H9 (cell line): ENCODE data around the gene SHROOM1. TPM values are rescaled to one million over a fixed set of nuclear protein-coding genes. Genes with fewer than 3 reads are reported as not detected.

Experiments
- DNase-seq: peaks from one replicate; pipeline ENCODE4 v3.0.0-alpha.2; 2017
- H2AFZ ChIP-seq: one replicate; pipeline ENCODE4 v1.6.1; 2013; ENCODE audit warnings: mild to moderate bottlenecking, low read length, control low read depth, moderate library complexity
- H2AK5ac ChIP-seq: 2 replicates; pipeline ENCODE4 v1.6.1; 2013; ENCODE audit warnings: low read length, control low read depth, mixed read lengths; ENCODE audit not compliant: insufficient read length
- H2BK120ac ChIP-seq: one replicate; pipeline ENCODE4 v1.6.1; 2013; ENCODE audit warnings: low read depth, mild to moderate bottlenecking, low read length, control low read depth, inconsistent platforms; ENCODE audit not compliant: poor library complexity, severe bottlenecking
- H2BK12ac ChIP-seq: 2 replicates; pipeline ENCODE4 v1.6.1; 2013; ENCODE audit warnings: low read length, control low read depth, mixed read lengths, low read depth; ENCODE audit not compliant: insufficient read length
- H2BK15ac ChIP-seq: 2 replicates; pipeline ENCODE4 v1.6.1; 2013; ENCODE audit warnings: low read depth, low read length, control low read depth
- H2BK20ac ChIP-seq: one replicate; pipeline ENCODE4 v1.6.1; 2013; ENCODE audit warnings: low read depth, mild to moderate bottlenecking, low read length, control low read depth, inconsistent platforms; ENCODE audit not compliant: poor library complexity, severe bottlenecking
- H2BK5ac ChIP-seq: 2 replicates; pipeline ENCODE4 v1.6.1; 2013; ENCODE audit warnings: low read length, control low read depth, mixed read lengths; ENCODE audit not compliant: insufficient read length
- H3K14ac ChIP-seq: 2 replicates; pipeline ENCODE4 v1.6.1; 2013; ENCODE audit warnings: low read length, control low read depth; ENCODE audit not compliant: insufficient read depth
- H3K18ac ChIP-seq: 2 replicates; pipeline ENCODE4 v1.6.1; 2013; ENCODE audit warnings: low read depth, mild to moderate bottlenecking, mixed read lengths, low read length, control low read depth; ENCODE audit not compliant: insufficient read length
- H3K23ac ChIP-seq: 2 replicates; pipeline ENCODE4 v1.6.1; 2013; ENCODE audit warnings: low read length, control low read depth, mixed read lengths, low read depth; ENCODE audit not compliant: insufficient read length
- H3K23me2 ChIP-seq: 2 replicates; pipeline ENCODE4 v1.6.1; 2013; ENCODE audit warnings: low read depth, mild to moderate bottlenecking, mixed read lengths, low read length, control low read depth; ENCODE audit not compliant: insufficient read length, poor library complexity, severe bottlenecking
- H3K27ac ChIP-seq: 2 replicates; pipeline ENCODE4 v1.5.1; 2013; ENCODE audit warnings: low read length, control low read depth, mixed read lengths, low read depth; ENCODE audit not compliant: insufficient read length
- H3K27me3 ChIP-seq: 2 replicates; pipeline ENCODE4 v1.6.1; 2013; ENCODE audit warnings: low read length, control low read depth, inconsistent platforms; ENCODE audit not compliant: insufficient read depth
- H3K4ac ChIP-seq: 2 replicates; pipeline ENCODE4 v1.6.1; 2013; ENCODE audit warnings: low read depth, mild to moderate bottlenecking, control low read depth, inconsistent platforms, low read length, moderate library complexity
- H3K4me1 ChIP-seq: 2 replicates; pipeline ENCODE4 v1.6.1; 2013; ENCODE audit warnings: low read length, control low read depth, inconsistent platforms; ENCODE audit not compliant: insufficient read depth
- H3K4me2 ChIP-seq: 2 replicates; pipeline ENCODE4 v1.6.1; 2013; ENCODE audit warnings: low read length, control low read depth, mixed read lengths; ENCODE audit not compliant: insufficient read length, insufficient read depth
- H3K56ac ChIP-seq: 2 replicates; pipeline ENCODE4 v1.6.1; 2013; ENCODE audit warnings: low read depth, mild to moderate bottlenecking, mixed read lengths, low read length, control low read depth; ENCODE audit not compliant: insufficient read length
- H3K79me1 ChIP-seq: 2 replicates; pipeline ENCODE4 v1.6.1; 2013; ENCODE audit warnings: low read depth, mild to moderate bottlenecking, moderate library complexity, low read length, control low read depth, inconsistent platforms; ENCODE audit not compliant: insufficient read depth, poor library complexity, severe bottlenecking
- H3K79me2 ChIP-seq: 2 replicates; pipeline ENCODE4 v1.6.1; 2013; ENCODE audit warnings: low read length, control low read depth, inconsistent platforms; ENCODE audit not compliant: insufficient read depth
- H3K9ac ChIP-seq: 2 replicates; pipeline ENCODE4 v1.6.1; 2013; ENCODE audit warnings: low read length, control low read depth, mixed read lengths; ENCODE audit not compliant: insufficient read length; ENCODE audit errors: extremely low read depth
- H3K9me3 ChIP-seq: one replicate; pipeline ENCODE4 v1.6.1; 2013; ENCODE audit warnings: low read depth, low read length, inconsistent platforms; ENCODE audit not compliant: control insufficient read depth
- H3T11ph ChIP-seq: one replicate; pipeline ENCODE4 v1.6.1; 2013; ENCODE audit warnings: mild to moderate bottlenecking, low read length, control low read depth, inconsistent platforms
- H4K20me1 ChIP-seq: one replicate; pipeline ENCODE4 v1.6.1; 2013; ENCODE audit not compliant: control insufficient read depth, insufficient read length, insufficient read depth
- H4K5ac ChIP-seq: 2 replicates; pipeline ENCODE4 v1.6.1; 2013; ENCODE audit warnings: low read depth, mild to moderate bottlenecking, mixed read lengths, low read length, control low read depth; ENCODE audit not compliant: insufficient read length
- H4K8ac ChIP-seq: replicated peaks from 2 replicates; pipeline ENCODE4 v1.6.1; 2013; ENCODE audit warnings: low read length, control low read depth, mixed read lengths, low read depth; ENCODE audit not compliant: insufficient read length
- H4K91ac ChIP-seq: 2 replicates; pipeline ENCODE4 v1.6.1; 2013; ENCODE audit warnings: low read depth, mild to moderate bottlenecking, moderate library complexity, mixed read lengths, low read length, control low read depth; ENCODE audit not compliant: insufficient read length
- H3K27ac Mint-ChIP-seq, 3 experiments: 2 replicates in 2 of 3; 3 replicates in 1 of 3; pipeline ENCODE4 v1.8.0; 2020 to 2021; ENCODE audit warnings: mixed read lengths in 3 of 3, mild to moderate bottlenecking in 1 of 3, moderate library complexity in 1 of 3
- H3K27me3 Mint-ChIP-seq: 2 replicates; pipeline ENCODE4 v1.8.0; 2021; ENCODE audit warnings: low read depth, mild to moderate bottlenecking, moderate library complexity, mixed read lengths
- H3K36me3 Mint-ChIP-seq, 3 experiments: 2 replicates in 2 of 3; 3 replicates in 1 of 3; pipeline ENCODE4 v1.8.0; 2020 to 2021; ENCODE audit warnings: low read depth in 3 of 3, mixed read lengths in 3 of 3; ENCODE audit not compliant: insufficient read depth in 1 of 3
- H3K4me1 Mint-ChIP-seq, 2 experiments: 2 replicates each; pipeline ENCODE4 v1.8.0; 2020; ENCODE audit warnings: mixed read lengths in 2 of 2
- H3K4me3 Mint-ChIP-seq, 2 experiments: 2 replicates in 1 of 2; 3 replicates in 1 of 2; pipeline ENCODE4 v1.8.0; 2020 to 2021; ENCODE audit warnings: mild to moderate bottlenecking in 2 of 2, mixed read lengths in 2 of 2, moderate library complexity in 1 of 2
- H3K9me3 Mint-ChIP-seq, 2 experiments: 2 replicates in 1 of 2; 3 replicates in 1 of 2; pipeline ENCODE4 v1.8.0; 2020; ENCODE audit warnings: mild to moderate bottlenecking in 2 of 2, mixed read lengths in 2 of 2, moderate library complexity in 1 of 2
- WGBS: extraction: QIAGEN DNeasy Blood & Tissue Kit; methylation state at CpG from one replicate; pipeline ENCODE4 v1.1.7; 2013; ENCODE audit warnings: missing lambda C conversion rate, low lambda C conversion rate, mixed read lengths; ENCODE audit not compliant: insufficient read length; ENCODE audit errors: extremely low coverage; 5-methylcytosine and 5-hydroxymethylcytosine counted together
- total RNA-seq: library from RNA; stranded (reverse); gene quantifications from 2 replicates; pipeline ENCODE4 v1.2.1, GENCODE V29; 2021
- TF ChIP-seq, protein P1 (sequence below): fragments of 200-600 bp; sonication (generic); conservative IDR thresholded peaks from 3 replicates; pipeline ENCODE4 v1.8.0; 2021; ENCODE audit warnings: antibody characterized with exemption, mild to moderate bottlenecking

The SHROOM1 gene
- total RNA-seq, 1 experiment from 2014 or later: 7.0 TPM

DNA sequence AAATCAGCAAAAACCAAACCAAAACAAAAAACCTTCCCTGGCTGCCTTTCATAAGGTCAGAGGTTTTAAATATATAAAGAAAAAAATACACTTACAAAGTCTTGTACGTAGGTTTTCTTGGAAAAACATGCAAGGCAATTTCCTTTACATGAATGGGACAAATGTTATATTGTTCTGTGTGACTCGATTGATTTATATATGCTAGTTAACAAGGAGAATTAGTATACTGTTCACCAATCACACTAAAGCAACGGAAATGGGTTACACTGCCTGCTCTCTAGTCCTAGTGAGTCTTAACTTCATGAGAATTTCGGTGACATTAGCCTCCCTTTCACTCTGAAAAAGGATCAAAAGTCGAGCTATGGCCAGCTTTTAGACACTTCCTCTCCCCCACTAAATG, 30.3 kb upstream of the SHROOM1 start:
- Mint-ChIP-seq H3K36me3 (no peaks in the 10 kb centered on the region), H3K27me3 (peaks cover 2% of the 10 kb centered on the region), H3K9me3 (no peaks in the 10 kb centered on the region), H3K27ac (no peak overlapping the region), H3K4me3 (no peak overlapping the region), H3K4me1 (peaks cover 17 to 19% of the 10 kb centered on the region in 2 experiments)
- Histone ChIP-seq H3K23me2 (peaks cover 4% of the 10 kb centered on the region), H3K4me1 (peaks cover 5% of the 10 kb centered on the region; the same call in 1 of the 2 replicates), H2AFZ (no peak overlapping the region), H3T11ph (no peak overlapping the region), H2BK20ac (no peak overlapping the region), H3K4ac (no peak overlapping the region), H3K18ac (no peak overlapping the region), H2BK5ac (no peak overlapping the region), H3K9ac (no peak overlapping the region), H4K20me1 (no peaks in the 10 kb centered on the region), H4K8ac (no peak overlapping the region), H3K79me2 (no peaks in the 10 kb centered on the region), H3K9me3 (no peaks in the 10 kb centered on the region), H3K14ac (no peak overlapping the region), H3K27ac (no peak overlapping the region), H3K79me1 (no peaks in the 10 kb centered on the region), H4K5ac (no peak overlapping the region), H2BK120ac (no peak overlapping the region), H2BK12ac (no peak overlapping the region), H2BK15ac (no peak overlapping the region), H3K23ac (no peak overlapping the region), H2AK5ac (no peak overlapping the region), H3K4me2 (no peak overlapping the region), H4K91ac (no peak overlapping the region), H3K27me3 (no peaks in the 10 kb centered on the region), H3K56ac (no peak overlapping the region)
- TF ChIP-seq, protein P1, sequence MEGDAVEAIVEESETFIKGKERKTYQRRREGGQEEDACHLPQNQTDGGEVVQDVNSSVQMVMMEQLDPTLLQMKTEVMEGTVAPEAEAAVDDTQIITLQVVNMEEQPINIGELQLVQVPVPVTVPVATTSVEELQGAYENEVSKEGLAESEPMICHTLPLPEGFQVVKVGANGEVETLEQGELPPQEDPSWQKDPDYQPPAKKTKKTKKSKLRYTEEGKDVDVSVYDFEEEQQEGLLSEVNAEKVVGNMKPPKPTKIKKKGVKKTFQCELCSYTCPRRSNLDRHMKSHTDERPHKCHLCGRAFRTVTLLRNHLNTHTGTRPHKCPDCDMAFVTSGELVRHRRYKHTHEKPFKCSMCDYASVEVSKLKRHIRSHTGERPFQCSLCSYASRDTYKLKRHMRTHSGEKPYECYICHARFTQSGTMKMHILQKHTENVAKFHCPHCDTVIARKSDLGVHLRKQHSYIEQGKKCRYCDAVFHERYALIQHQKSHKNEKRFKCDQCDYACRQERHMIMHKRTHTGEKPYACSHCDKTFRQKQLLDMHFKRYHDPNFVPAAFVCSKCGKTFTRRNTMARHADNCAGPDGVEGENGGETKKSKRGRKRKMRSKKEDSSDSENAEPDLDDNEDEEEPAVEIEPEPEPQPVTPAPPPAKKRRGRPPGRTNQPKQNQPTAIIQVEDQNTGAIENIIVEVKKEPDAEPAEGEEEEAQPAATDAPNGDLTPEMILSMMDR: no peak
- no peak for DNase-seq
- no CpG with 5 or more reads among the region's 5 CpGs for WGBS
